ES-I3 (cell line): ENCODE data around the gene SETSIP.

ENCODE experiments used
- H3K36me3 ChIP-seq: 2 replicates; pipeline ENCODE4 v1.6.1; 2013; ENCODE audit warnings: mild to moderate bottlenecking, low read length, control low read depth, moderate library complexity; ENCODE audit not compliant: insufficient read depth
- H3K4me1 ChIP-seq: 2 replicates; pipeline ENCODE4 v1.6.1; 2013; ENCODE audit warnings: mild to moderate bottlenecking, control low read depth, low read length; ENCODE audit not compliant: insufficient read depth
- H3K9ac ChIP-seq: 2 replicates; pipeline ENCODE4 v1.6.1; 2013; ENCODE audit warnings: low read depth, mild to moderate bottlenecking, low read length, moderate library complexity
- H3K9me3 ChIP-seq: 2 replicates; pipeline ENCODE4 v1.6.1; 2013; ENCODE audit warnings: mild to moderate bottlenecking, low read length, moderate library complexity; ENCODE audit not compliant: control insufficient read depth, insufficient read depth

Gene SETSIP

DNA sequence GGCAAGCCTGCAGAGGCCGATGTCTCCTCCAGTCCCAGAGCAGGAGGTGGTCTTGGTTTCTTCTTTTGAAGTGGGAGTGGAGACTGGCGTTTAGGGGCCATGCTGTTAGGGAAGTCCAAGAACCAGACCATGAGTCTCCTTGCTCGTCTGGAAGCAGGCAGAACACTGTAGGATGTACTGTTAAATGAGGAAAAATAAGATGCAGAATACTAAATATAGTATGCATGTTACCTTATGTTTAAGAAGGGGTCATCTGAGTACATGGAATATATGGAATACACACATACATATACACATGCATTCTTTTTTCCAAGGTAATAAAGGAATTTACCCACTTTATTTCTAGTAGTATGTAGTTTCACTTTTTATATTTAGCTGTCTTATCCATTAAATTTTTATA lies at the start of gene SETSIP:
Gene SETSIP (minus strand): TSS at position 101 of the 400 bp plus-strand sequence. CDS start 0 bp downstream, at position 101.
- Histone ChIP-seq H3K9ac (no peak within 1 kb of the TSS), H3K36me3 (no peaks in the 10 kb centered on the region), H3K9me3 (no peaks in the 10 kb centered on the region), H3K4me1 (no peaks in the 10 kb centered on the region)

- no peaks in the 10 kb centered on the region for H3K36me3 ChIP-seq
- no peaks in the 10 kb centered on the region for H3K9me3 ChIP-seq
- no peaks in the 10 kb centered on the region for H3K4me1 ChIP-seq
- no peak overlapping the region for H3K9ac ChIP-seq
Observed at GRCh38 chr1:92123868-92124267, 48.7 kb upstream of the SETSIP start.

DNA sequence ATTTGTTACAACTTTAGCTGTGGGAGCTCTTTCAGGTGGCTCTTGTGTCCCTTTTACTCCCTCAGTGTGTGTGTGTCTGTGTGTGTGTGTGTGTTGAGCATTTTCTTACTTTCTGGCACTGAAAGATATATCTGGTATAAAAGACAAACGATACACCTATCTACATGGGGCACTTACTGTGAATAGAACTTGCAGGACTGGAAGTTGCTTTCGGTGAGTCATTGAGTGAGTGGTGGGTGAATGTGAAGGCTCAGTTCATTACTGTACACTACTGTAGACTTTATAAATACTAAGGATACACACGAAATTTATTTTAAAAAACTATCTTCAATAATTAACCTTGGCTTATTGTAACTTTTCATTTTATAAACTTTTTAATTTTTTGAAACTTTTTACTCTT lies 43.6 kb upstream of the SETSIP start:
- Histone ChIP-seq H3K4me1 (no peaks in the 10 kb centered on the region), H3K36me3 (no peaks in the 10 kb centered on the region), H3K9me3 (no peaks in the 10 kb centered on the region), H3K9ac (no peak overlapping the region)

DNA sequence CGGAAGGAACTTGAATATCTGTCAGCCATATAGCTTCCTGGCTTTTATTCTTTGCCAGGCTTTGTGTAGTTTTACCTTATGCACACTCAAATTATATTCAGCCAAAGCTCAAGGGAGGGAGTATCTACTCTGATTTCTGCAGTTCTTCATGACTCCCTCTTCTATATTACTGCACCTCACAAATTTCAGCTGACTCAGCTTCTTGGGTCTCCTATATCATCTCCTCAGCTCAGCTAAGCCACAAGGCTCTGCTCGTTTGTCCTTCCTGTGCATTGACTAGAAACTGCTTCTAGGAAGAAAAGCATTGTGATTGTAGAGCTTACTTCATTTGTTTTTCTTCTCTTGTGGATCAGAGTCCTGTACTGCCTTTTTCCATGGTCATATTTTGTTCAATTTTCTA lies 42.3 kb upstream of the SETSIP start:
- H3K9ac ChIP-seq: no peak overlapping the region
- H3K36me3 ChIP-seq: no peaks in the 10 kb centered on the region
- H3K9me3 ChIP-seq: no peaks in the 10 kb centered on the region
- H3K4me1 ChIP-seq: no peaks in the 10 kb centered on the region

DNA sequence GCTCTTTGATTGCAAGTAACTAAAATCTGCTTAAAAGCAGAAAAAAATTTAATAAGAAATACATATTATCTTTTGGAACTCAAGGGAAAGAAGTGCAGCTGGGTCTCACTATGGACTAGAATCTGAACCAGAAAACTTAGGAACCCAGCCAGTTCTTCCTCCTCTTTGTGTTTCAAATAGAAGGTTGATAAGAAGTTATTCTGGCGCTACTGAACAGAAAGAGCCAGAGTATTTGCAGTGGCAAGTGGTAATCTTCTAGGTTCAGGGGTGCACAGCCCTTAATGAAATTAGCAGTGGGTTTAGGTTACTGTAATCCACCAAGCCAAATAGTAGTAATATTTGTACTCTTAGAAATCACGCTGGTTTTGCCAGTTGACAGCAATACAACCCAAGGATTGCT lies 33.4 kb upstream of the SETSIP start:
- H3K4me1 ChIP-seq: no peaks in the 10 kb centered on the region
- no peak overlapping the region for H3K9ac ChIP-seq
- H3K9me3 ChIP-seq: no peaks in the 10 kb centered on the region
- no peaks in the 10 kb centered on the region for H3K36me3 ChIP-seq

- no peak overlapping the region for H3K9ac ChIP-seq
- no peaks in the 10 kb centered on the region for H3K4me1 ChIP-seq
- H3K36me3 ChIP-seq: no peaks in the 10 kb centered on the region
- H3K9me3 ChIP-seq: no peaks in the 10 kb centered on the region
Observed at GRCh38 chr1:92105546-92106081, 30.4 kb upstream of the SETSIP start.

DNA sequence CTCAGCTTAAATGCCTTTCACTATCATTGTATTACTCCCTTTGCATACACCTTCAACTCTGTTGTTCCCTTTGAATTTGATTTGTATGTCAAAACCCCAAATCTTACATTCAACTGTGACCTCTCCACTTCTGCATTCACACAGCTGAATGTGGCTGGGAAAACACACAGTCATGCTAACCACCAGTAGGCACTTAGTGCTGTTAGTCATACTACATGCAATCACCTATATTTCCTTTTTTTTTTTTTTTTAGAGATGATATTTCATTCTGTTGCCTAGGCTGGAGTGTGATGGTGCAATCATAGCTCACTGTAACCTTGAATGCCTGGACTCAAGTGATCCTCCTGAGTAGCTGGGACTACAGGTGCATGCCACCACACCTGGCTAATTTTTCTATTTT lies 21.1 kb upstream of the SETSIP start:
- Histone ChIP-seq H3K4me1 (no peaks in the 10 kb centered on the region), H3K36me3 (no peaks in the 10 kb centered on the region), H3K9me3 (no peaks in the 10 kb centered on the region), H3K9ac (no peak overlapping the region)

- H3K9me3 ChIP-seq: no peaks in the 10 kb centered on the region; the same call in 1 of the 2 replicates
- no peaks in the 10 kb centered on the region for H3K36me3 ChIP-seq
- no peaks in the 10 kb centered on the region for H3K4me1 ChIP-seq
- H3K9ac ChIP-seq: no peak overlapping the region
Observed at GRCh38 chr1:92095874-92096273, 20.7 kb upstream of the SETSIP start.

DNA sequence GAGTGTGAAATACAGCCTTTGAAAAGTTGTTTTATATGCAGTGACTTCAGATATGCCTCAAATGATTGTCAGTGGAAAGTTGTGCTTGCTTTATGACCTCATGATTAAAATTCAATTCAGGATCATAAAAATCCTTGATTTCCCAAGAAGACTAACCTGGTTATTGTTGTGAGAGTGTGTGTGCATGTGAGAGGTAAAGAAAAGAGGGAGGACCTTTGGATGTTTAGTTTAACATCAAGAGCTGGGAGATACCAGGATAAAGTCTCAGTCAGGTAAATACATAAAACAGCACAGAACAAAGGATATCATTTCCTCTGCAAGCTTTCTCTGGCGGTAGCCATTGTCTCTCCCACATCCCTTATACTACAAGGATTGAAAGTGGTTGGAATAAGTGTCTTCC lies 19.4 kb upstream of the SETSIP start:
- no peak overlapping the region for H3K9ac ChIP-seq
- H3K4me1 ChIP-seq: no peaks in the 10 kb centered on the region
- H3K9me3 ChIP-seq: no peaks in the 10 kb centered on the region; the same call in 1 of the 2 replicates
- H3K36me3 ChIP-seq: no peaks in the 10 kb centered on the region

DNA sequence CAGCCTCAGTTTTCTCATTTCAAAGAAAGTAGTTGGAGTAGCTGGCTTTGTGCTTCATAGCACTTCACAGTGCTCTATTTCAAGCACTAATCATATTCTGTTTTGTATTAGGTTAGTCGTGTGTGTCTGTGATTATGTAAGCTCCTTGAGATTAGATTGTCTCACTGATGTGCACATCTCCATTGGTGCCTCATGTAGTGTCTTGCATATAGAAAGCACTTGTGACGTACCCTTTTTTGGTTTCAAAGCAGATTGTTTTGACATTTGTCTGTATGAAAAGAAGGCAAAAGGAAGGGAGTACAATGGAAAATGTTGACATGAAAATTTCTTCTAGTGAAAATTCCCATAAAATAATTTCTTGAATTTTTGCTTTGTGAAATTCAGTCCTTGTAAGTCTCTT lies 18.9 kb upstream of the SETSIP start:
- no peak overlapping the region for H3K9ac ChIP-seq
- H3K36me3 ChIP-seq: no peaks in the 10 kb centered on the region
- no peaks in the 10 kb centered on the region; the same call in none of the 2 replicates for H3K9me3 ChIP-seq
- H3K4me1 ChIP-seq: no peaks in the 10 kb centered on the region

GRCh38 chr1:92091625-92092024 lies 16.4 kb upstream of the SETSIP start:
- no peaks in the 10 kb centered on the region; the same call in none of the 2 replicates for H3K9me3 ChIP-seq
- no peaks in the 10 kb centered on the region for H3K36me3 ChIP-seq
- H3K9ac ChIP-seq: no peak overlapping the region
- H3K4me1 ChIP-seq: no peaks in the 10 kb centered on the region

DNA sequence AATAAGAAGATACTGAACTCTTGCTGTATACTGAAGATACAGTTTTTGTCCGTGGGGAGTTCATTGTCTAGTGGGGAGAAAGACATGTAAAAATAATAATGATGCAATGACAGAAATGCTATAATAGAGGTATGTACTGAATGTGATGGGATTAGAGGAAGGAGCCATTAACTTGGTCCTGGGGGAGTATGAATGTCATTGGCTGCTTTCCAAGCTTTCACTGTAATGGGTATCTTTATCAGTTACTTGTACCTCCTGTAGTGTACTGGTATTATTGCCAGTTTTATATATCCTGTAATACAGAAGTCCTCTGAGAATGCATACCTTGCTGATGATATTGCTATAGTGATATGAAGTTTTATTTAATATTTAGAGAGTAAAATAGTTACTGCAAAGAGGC lies 12.3 kb upstream of the SETSIP start:
- Histone ChIP-seq H3K9ac (no peak overlapping the region), H3K9me3 (peaks cover 8% of the 10 kb centered on the region), H3K4me1 (no peaks in the 10 kb centered on the region), H3K36me3 (no peaks in the 10 kb centered on the region)

DNA sequence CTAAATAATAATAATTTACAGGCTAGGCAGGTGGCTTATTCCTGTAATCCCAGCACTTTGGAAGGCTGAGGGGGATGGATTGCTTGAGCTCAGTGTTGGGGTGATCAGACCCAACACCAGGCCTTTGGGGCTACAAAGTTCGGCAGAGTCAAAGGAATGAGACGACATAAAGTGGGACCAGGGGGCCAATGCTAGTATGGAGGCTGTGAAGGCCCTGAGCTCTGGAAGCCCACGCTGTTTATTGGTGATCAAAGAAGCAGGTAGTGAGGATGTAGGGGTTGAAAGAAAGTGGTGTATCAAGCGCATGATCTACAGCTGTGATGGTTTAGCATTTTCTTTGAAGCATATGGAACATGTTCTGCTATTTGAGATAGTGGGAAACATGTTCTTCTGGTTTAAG lies 10.5 kb upstream of the SETSIP start:
- Histone ChIP-seq H3K4me1 (no peaks in the 10 kb centered on the region), H3K9me3 (peaks cover 8% of the 10 kb centered on the region), H3K9ac (no peak overlapping the region), H3K36me3 (no peaks in the 10 kb centered on the region)

DNA sequence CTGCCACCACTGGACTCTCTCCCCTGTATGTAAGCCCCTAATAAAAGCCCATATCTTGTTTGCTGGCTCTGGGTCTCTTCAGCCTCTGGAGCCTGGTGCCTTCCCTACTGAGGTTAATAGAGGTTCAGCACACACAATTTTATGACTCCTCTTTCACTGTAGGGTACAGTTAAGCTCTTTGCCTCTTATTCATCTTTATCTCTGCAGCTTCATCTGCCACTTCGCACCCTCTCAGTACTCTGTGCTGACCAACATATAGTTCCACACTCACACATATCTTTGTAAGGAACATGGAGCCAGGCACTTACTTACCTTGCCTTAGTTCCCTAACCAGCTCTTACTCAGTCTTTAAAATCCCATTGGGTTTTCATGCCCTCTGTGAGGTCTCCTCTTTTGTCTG lies 9.4 kb upstream of the SETSIP start:
- Histone ChIP-seq H3K36me3 (no peaks in the 10 kb centered on the region), H3K9me3 (peaks cover 8% of the 10 kb centered on the region), H3K9ac (no peak overlapping the region), H3K4me1 (no peaks in the 10 kb centered on the region)

DNA sequence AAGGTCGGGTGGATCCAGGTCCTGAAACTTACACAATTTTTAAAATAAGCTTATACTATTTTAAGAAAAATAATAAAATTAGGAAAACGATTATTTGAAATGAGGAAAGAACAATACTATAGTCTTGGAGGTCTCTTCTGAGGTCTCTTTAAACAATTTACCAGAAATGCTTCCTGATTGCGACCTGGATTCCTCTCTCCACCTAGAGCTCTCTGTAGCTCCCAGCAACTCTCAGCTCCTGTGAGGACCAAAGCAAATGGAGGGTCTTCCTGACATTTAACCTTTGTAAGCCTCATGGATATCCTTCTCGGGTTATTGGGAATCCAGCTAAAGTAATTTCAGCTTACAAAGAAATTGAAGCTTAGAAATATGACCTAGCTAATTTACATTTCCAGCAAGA lies 5.8 kb upstream of the SETSIP start:
- peaks cover 4% of the 10 kb centered on the region for H3K9me3 ChIP-seq
- H3K9ac ChIP-seq: peak overlapping the region; percentile 89
- no peaks in the 10 kb centered on the region for H3K4me1 ChIP-seq
- no peaks in the 10 kb centered on the region for H3K36me3 ChIP-seq
